ENCODE results near the gene IL1RAPL2. TPM values are rescaled to one million over a fixed set of nuclear protein-coding genes. Genes with fewer than 3 reads are reported as not detected.

The IL1RAPL2 gene
- total RNA-seq, 6 experiments from 2014 or later = 0.13 to 0.70 (median 0.29) TPM; not detected in 1

GRCh38 chrX:105302246-105302645, 736.2 kb downstream of the IL1RAPL2 start:
- WGBS (ENCODE audit: insufficient coverage, low coverage, low lambda C conversion rate, missing lambda C conversion rate) = 64% methylated on average over 1 of the region's 1 CpG
- TF ChIP-seq CTCF (IDR thresholded peaks at IDR 0.05) (no peak), POLR2A (IDR thresholded peaks at IDR 0.05) (no peak)
- intact Hi-C loops (cut with DNase I) = no loop called here
- H3K4me3 ChIP-seq = no peak overlapping the region
- no peaks in the 10 kb centered on the region for H3K36me3 ChIP-seq
- DNase-seq (no peak), ATAC-seq (no peak)
- no peaks in the 10 kb centered on the region for H3K4me1 ChIP-seq
- no peaks in the 10 kb centered on the region for H3K9me3 ChIP-seq
- no peaks in the 10 kb centered on the region for H3K27me3 ChIP-seq
- no peak overlapping the region for H3K27ac ChIP-seq

- no peak for ATAC-seq
- no peak for DNase-seq
- intact Hi-C loops (cut with DNase I) = no loop called here
- Histone ChIP-seq H3K9me3 (no peaks in the 10 kb centered on the region), H3K4me1 (no peaks in the 10 kb centered on the region), H3K4me3 (no peak overlapping the region), H3K27me3 (no peaks in the 10 kb centered on the region), H3K36me3 (no peaks in the 10 kb centered on the region), H3K27ac (no peak overlapping the region)
- TF ChIP-seq CTCF (IDR thresholded peaks at IDR 0.05) (no peak), POLR2A (IDR thresholded peaks at IDR 0.05) (no peak)
- 28% methylated on average over 1 of the region's 1 CpG for WGBS (ENCODE audit: insufficient coverage, low coverage, low lambda C conversion rate, missing lambda C conversion rate)
Observed at GRCh38 chrX:105307762-105308161, 741.8 kb downstream of the IL1RAPL2 start.

- Histone ChIP-seq H3K36me3 (no peaks in the 10 kb centered on the region), H3K9me3 (no peaks in the 10 kb centered on the region), H3K27ac (no peak overlapping the region), H3K4me3 (no peak overlapping the region), H3K27me3 (no peaks in the 10 kb centered on the region), H3K4me1 (no peaks in the 10 kb centered on the region)
- WGBS (ENCODE audit: insufficient coverage, low coverage, low lambda C conversion rate, missing lambda C conversion rate) = 26% methylated on average over 1 of the region's 1 CpG
- intact Hi-C loops (cut with DNase I) = no loop called here
- ATAC-seq (no peak), DNase-seq (no peak)
- no peak for TF ChIP-seq POLR2A (IDR thresholded peaks at IDR 0.05)
- no peak for TF ChIP-seq CTCF (IDR thresholded peaks at IDR 0.05)
Observed at GRCh38 chrX:105313596-105313995, 747.6 kb downstream of the IL1RAPL2 start.

- H3K36me3 ChIP-seq = no peaks in the 10 kb centered on the region
- H3K9me3 ChIP-seq = no peaks in the 10 kb centered on the region
- no peak overlapping the region for H3K4me3 ChIP-seq
- no peaks in the 10 kb centered on the region for H3K4me1 ChIP-seq
- intact Hi-C loops (cut with DNase I) = no loop called here
- ATAC-seq = no peak
- no peak for DNase-seq
- H3K27ac ChIP-seq = no peak overlapping the region
- TF ChIP-seq POLR2A (IDR thresholded peaks at IDR 0.05) (no peak), CTCF (IDR thresholded peaks at IDR 0.05) (no peak)
- WGBS (ENCODE audit: insufficient coverage, low coverage, low lambda C conversion rate, missing lambda C conversion rate) = 88% methylated on average over 2 of the region's 2 CpGs
- no peaks in the 10 kb centered on the region for H3K27me3 ChIP-seq
Observed at GRCh38 chrX:105314458-105314857, 748.5 kb downstream of the IL1RAPL2 start.

- intact Hi-C loops (cut with DNase I) = no loop called here
- ATAC-seq = no peak
- H3K27ac ChIP-seq = no peak overlapping the region
- H3K4me1 ChIP-seq = no peaks in the 10 kb centered on the region
- H3K9me3 ChIP-seq = no peaks in the 10 kb centered on the region
- DNase-seq = no peak
- 62% methylated on average over 1 of the region's 1 CpG for WGBS (ENCODE audit: insufficient coverage, low coverage, low lambda C conversion rate, missing lambda C conversion rate)
- H3K36me3 ChIP-seq = no peaks in the 10 kb centered on the region
- TF ChIP-seq CTCF (IDR thresholded peaks at IDR 0.05) = no peak
- no peak for TF ChIP-seq POLR2A (IDR thresholded peaks at IDR 0.05)
- no peak overlapping the region for H3K4me3 ChIP-seq
- no peaks in the 10 kb centered on the region for H3K27me3 ChIP-seq
Observed at GRCh38 chrX:105315248-105315647, 749.2 kb downstream of the IL1RAPL2 start.

Data from right lobe of liver (tissue), 6 donors.